Activated CD8-positive, alpha-beta memory T cell treated with anti-CD3 and anti-CD28 coated beads for 36 hours (primary cell): ENCODE results near the gene TOP3B. TPM values are rescaled to one million over a fixed set of nuclear protein-coding genes. Genes with fewer than 3 reads are reported as not detected.

Experiments
- CTCF ChIA-PET: fragments of 350-600 bp; sonication (Branson Sonifier 250); formaldehyde crosslinking; loops from one replicate; lab custom pipeline; 2021; ENCODE audit warnings: antibody characterized with exemption; lab: Charles Lee
- POLR2A ChIA-PET: fragments of 350-600 bp; sonication (Branson Sonifier 250); formaldehyde crosslinking; loops from one replicate; lab custom pipeline; 2021; ENCODE audit warnings: antibody characterized with exemption; lab: Charles Lee
- total RNA-seq, 2 experiments: library from RNA; stranded (reverse); gene quantifications; one replicate each; pipeline ENCODE4 v1.2.3, GENCODE V29; 2021

TOP3B gene
- total RNA-seq, 2 experiments from 2014 or later, result 33.2 to 38.8 TPM

DNA sequence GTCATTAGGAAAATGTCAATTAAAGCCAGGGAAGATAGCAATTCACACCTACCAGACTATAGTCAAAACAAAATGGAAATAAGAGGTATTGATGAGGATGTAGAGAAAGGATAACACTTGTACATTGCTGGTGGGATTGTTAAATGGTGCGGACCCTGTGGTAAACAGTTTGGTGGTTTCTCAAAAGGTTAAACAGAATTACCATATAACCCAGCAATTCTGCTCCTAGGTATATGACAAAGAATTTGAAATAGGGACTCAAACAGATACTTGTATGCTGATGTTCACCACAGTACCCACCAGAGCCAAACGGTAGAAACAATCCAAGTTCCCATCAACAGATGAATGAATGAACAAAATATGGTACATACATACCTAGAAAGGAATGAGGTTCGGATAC, 33.0 kb upstream of the TOP3B start:
- ChIA-PET POLR2A (no interaction called here), CTCF (no interaction called here)

DNA sequence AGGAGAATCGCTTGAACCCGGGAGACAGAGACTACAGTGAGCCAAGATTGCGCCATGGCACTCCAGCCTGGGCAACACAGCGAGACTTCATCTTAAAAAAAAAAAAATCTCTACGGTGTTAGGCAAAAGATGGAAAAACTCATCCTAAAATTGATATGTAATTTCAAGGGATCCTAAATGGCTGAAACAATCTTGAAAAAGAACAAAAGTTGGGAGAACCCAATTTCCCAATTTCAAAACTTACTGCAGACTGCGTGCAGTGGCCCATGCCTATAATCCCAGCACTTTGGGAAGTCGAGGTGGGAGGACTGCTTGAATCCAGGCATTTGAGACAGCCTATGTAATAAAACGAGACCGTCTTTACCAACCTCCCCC, 31.7 kb upstream of the TOP3B start:
- ChIA-PET POLR2A (no interaction called here), CTCF (no interaction called here)

GRCh38 chr22:22013559-22014284, 31.1 kb upstream of the TOP3B start:
- CTCF ChIA-PET, result no interaction called here

GRCh38 chr22:22011964-22012363, 29.4 kb upstream of the TOP3B start:
- ChIA-PET CTCF (no interaction called here), POLR2A (no interaction called here)

More at GRCh38 chr22:22013559-22014284, 31.1 kb upstream of the TOP3B start:
- POLR2A ChIA-PET, result no interaction called here

DNA sequence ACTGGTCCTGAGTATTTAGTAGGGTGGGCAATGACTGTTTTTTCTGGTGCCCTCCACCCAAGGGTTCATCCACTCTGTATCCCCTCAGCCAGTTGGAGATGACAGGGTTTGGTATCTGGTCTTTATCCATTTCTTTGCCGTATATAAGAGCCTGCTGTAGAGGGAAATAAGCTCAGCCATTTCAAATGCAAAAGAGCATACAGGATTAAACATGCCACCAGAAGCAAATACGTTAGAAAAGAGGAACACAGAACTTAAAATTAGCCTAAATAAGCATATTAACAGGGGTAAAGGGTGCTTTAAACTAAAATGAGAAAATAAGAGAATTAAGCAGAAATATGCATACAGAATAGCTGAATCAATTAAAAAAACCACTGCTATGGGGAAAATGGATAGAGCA, 27.8 kb upstream of the TOP3B start:
- POLR2A ChIA-PET, result no interaction called here
- CTCF ChIA-PET, result no interaction called here

- ChIA-PET CTCF (no interaction called here), POLR2A (no interaction called here)
Measured at GRCh38 chr22:22009661-22010060, 27.1 kb upstream of the TOP3B start.

DNA sequence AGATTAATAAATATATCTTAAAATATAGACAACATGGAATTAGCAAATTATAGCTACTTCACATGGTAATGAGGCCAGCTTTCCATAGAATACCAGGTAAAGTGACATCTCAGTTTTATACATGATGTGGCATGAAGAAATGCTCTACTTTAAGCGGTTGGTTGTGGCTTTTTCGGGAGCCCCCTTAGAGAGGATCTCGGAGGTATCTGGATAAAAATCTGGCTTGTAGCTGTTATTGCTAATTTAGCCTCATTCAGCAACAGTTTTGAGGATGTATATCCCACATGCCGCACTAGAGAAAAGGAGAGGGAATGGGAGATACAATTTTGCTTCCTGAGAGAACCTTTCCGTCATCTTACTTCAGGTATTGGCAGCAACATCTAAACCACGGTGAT, 24.0 kb upstream of the TOP3B start:
- CTCF ChIA-PET, result no interaction called here
- POLR2A ChIA-PET, result no interaction called here

DNA sequence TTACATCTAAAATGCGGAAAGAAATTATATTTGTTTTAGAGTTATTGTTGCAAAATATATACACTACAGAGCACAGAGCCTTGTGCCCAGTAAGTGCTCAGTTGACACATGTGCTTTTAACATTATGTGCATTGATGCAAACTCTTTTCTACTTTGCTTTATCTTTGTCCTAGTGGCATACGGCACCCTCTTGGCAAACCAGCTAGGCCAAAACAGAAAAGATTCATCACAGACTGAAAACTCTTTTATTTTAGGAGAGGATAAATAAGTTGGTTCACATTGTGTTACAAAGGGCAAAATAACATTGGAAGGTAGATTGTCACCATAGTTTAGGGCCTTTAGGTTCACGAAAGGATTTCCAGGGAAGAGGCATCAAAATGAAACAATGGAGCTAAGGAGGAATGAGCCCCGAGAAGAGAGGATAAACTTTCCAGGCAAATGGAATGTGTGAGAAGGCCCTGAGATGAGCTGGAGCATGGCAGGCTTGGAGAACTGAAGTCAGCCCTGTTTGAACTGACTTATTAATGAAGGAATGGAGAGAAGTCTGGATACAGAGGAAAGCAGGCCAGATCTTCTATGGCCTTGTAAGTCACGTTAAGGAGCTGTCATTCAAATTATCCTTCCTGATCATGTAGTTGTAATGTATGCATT, 23.5 kb upstream of the TOP3B start:
- POLR2A ChIA-PET, result no interaction called here

DNA sequence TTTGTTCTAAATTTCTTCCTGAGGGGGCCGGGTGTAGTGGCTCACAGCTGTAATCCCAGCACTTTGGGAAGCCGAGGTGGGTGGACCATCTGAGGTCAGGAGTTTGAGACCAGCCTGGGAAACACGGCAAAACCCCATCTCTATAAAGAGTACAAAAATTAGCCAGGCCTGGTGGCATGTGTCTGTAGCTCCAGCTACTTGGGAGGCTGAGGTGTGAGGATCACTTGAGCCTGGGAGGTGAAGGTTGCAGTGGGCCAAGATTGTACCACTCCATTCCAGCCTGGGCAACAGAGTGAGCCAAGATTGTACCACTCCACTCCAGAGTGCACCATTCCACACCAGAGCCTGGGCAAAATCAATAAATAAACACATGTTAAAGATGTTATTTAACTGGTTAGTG, 20.6 kb upstream of the TOP3B start:
- POLR2A ChIA-PET, result no interaction called here
- CTCF ChIA-PET, result no interaction called here

More for the DNA sequence above, 23.5 kb upstream of the TOP3B start:
- CTCF ChIA-PET, result no interaction called here

DNA sequence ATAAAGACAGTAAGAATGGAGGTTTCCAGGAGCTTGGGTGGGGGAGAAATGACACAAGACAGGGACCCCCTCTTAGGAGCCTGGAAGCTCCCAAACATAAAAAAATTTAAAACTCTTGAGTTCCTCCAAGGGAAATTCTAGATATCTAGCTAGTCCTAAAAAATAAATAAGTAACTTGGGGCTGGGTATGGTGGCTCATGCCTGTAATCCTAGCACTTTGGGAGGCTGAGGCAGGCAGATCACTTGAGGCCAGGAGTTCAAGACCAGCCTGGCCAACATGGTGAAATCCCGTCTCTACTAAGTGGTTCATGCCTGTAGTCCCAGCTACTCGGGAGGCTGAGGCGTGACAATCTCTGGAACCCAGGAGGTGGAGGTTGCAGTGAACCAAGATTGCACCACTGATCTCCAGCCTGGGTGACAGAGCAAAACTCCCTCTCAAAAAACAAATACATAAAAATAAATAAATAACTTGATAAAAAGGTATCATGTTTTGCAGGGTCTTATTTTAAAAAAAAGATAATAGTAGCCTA, 20.0 kb upstream of the TOP3B start:
- ChIA-PET POLR2A (no interaction called here), CTCF (no interaction called here)

DNA sequence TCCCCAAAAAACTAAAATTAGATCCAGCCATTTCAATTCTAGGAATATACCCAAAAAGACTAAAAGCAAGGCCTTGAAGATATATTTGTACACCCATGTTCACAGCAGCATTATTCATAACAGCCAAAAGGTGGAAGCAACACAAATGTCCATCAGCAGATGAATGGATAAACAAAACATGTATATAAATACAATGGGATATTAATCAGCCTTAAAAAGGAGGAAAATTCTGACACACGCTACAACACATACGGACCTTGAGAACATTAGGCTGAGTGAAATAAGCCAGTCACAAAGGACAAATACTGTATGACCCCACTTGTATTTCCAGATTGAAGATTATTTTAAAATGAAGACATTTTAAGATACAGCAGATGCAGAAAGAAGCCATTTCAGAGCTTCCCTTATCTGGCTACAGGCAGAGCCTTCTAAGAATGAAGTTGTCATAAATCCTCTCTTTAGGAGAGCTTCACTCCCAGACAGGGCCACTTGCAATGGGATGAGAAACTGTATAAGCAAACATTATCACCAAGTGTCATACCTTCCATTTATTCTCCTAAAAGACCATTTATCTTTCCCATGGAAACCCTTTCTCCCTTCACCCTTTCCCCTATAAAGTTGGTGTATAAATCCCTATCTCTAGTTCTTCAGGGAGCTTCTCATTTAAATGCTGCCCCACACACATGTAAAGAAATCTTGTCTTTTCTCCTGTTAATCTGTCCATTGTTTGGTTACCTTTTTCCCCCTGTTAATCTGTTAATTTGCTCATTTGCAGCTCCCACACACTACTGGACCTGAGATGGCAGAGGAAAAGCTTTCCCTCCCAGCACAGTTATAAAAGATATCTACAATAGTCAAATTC, 19.3 kb upstream of the TOP3B start:
- CTCF ChIA-PET, result interaction anchor here (0.6 kb wide), 1 partner anchor 157 kb away, joined by 5 read pairs; no protein-coding TSS in a partner anchor
- POLR2A ChIA-PET, result no interaction called here

- POLR2A ChIA-PET, result no interaction called here
- CTCF ChIA-PET, result no interaction called here
Measured at GRCh38 chr22:21998595-21999247, 16.1 kb upstream of the TOP3B start.

GRCh38 chr22:21996175-21996720, 13.7 kb upstream of the TOP3B start:
- POLR2A ChIA-PET, result no interaction called here
- CTCF ChIA-PET, result no interaction called here

DNA sequence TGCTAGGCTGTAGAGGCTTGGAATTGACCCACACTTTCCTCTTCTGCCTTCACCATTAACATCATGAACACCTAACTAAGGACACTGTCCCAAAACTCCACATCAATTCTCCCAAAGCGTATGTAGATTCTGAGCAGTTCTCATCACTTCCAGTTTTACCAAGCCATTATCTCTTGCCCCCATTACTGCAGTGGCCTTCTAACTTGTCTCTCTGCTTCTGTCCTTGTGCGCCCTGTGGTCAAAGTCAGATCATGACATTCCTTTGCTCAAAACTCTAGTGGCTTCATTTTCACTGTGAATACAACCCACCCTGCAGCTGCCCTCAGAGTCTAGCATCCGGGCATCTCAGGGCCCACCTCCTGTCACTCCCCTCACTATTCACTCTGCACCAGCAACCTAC, 13.1 kb upstream of the TOP3B start:
- CTCF ChIA-PET, result no interaction called here
- POLR2A ChIA-PET, result no interaction called here

DNA sequence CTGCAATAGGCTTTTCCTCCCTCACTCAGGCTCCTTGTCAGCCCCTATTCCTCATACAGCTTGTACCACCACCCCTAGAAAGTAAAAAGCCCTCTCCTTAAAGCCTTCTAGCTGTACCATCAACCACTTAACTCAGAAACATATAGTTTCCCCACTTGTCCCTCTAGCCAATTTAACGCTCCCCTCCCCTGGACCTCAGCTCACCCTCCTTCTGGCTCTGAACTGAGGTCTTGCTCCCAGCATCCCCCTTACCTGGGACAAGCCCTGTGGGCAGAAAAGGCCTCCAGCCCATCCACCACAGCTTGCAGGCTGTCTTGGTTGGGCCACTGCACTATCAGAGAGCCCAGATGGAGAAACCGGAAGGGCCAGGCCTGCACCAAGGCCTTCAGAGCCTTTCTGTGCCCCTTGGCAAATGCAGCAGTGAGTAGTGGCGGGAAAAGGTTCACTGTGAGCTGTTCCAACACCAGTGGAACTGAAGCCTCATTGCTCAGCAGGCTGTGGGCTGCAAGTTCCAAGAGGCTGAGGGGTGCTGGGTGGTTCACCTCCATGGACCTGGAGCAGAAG, 12.4 kb upstream of the TOP3B start:
- ChIA-PET POLR2A (no interaction called here), CTCF (no interaction called here)

- ChIA-PET POLR2A (no interaction called here), CTCF (no interaction called here)
Measured at GRCh38 chr22:21992593-21993237, 10.1 kb upstream of the TOP3B start.

- POLR2A ChIA-PET, result no interaction called here
- CTCF ChIA-PET, result no interaction called here
Measured at GRCh38 chr22:21991774-21992173, 9.2 kb upstream of the TOP3B start.

GRCh38 chr22:21991304-21991596, 8.7 kb upstream of the TOP3B start:
- CTCF ChIA-PET, result no interaction called here
- POLR2A ChIA-PET, result no interaction called here
